BLaER1 treated with 17β-estradiol and CSF1 and Interleukin-3, amounts not matched to agents 10 nM and 100 nM (cell line): Measurements from ENCODE around the gene LDB2.

ENCODE experiments used
- H3K27ac ChIP-seq, 11 experiments: shearing (Covaris generic); formaldehyde crosslinking; 2 replicates each; pipeline ENCODE4 v1.8.1; 2022
- H3K27me3 ChIP-seq, 11 experiments: shearing (Covaris generic); formaldehyde crosslinking; 2 replicates each; pipeline ENCODE4 v1.8.1; 2022
- H3K36me3 ChIP-seq, 11 experiments: shearing (Covaris generic); formaldehyde crosslinking; 2 replicates each; pipeline ENCODE4 v1.8.1; 2022
- H3K4me1 ChIP-seq, 10 experiments: shearing (Covaris generic); formaldehyde crosslinking; 2 replicates each; pipeline ENCODE4 v1.8.1; 2022
- H3K4me2 ChIP-seq, 11 experiments: shearing (Covaris generic); formaldehyde crosslinking; 2 replicates each; pipeline ENCODE4 v1.8.1; 2022
- H3K4me3 ChIP-seq, 10 experiments: shearing (Covaris generic); formaldehyde crosslinking; 2 replicates each; pipeline ENCODE4 v1.8.1; 2022
- H3K9ac ChIP-seq, 11 experiments: shearing (Covaris generic); formaldehyde crosslinking; 2 replicates each; pipeline ENCODE4 v1.8.1; 2022
- H3K9me3 ChIP-seq, 11 experiments: shearing (Covaris generic); formaldehyde crosslinking; replicated peaks in 1 of 11; 2 replicates each; pipeline ENCODE4 v1.8.1; 2022
- H4K20me1 ChIP-seq, 11 experiments: shearing (Covaris generic); formaldehyde crosslinking; 2 replicates each; pipeline ENCODE4 v1.8.1; 2022
- Cebpa-rat ChIP-seq, 11 experiments: shearing (Covaris generic); IDR thresholded peaks; 2 replicates each; pipeline ENCODE4 v1.8.1; 2022

LDB2 gene

GRCh38 chr4:16693641-16694040, 204.8 kb downstream of the LDB2 start:
- no peaks in the 10 kb centered on the region for H3K4me1 ChIP-seq
- H3K9me3 ChIP-seq: 0 out of 22 replicates have a peak, but pooled peaks cover 0 to 4% (median 0%) of the 10 kb centered on the region in 11 experiments
- no peak for TF ChIP-seq Cebpa-rat (IDR thresholded peaks at IDR 0.05)
- H3K27ac ChIP-seq: no peak overlapping the region
- H3K9ac ChIP-seq: no peak overlapping the region
- H4K20me1 ChIP-seq: no peaks in the 10 kb centered on the region
- H3K4me2 ChIP-seq: no peak overlapping the region
- H3K36me3 ChIP-seq: no peaks in the 10 kb centered on the region
- no peaks in the 10 kb centered on the region for H3K27me3 ChIP-seq
- H3K4me3 ChIP-seq: no peak overlapping the region

GRCh38 chr4:16692961-16693506, 205.4 kb downstream of the LDB2 start:
- H3K27ac ChIP-seq: no peak overlapping the region
- H3K36me3 ChIP-seq: no peaks in the 10 kb centered on the region
- no peak for TF ChIP-seq Cebpa-rat (IDR thresholded peaks at IDR 0.05)
- no peak overlapping the region for H3K9ac ChIP-seq
- no peaks in the 10 kb centered on the region for H3K27me3 ChIP-seq
- no peaks in the 10 kb centered on the region for H3K4me1 ChIP-seq
- H4K20me1 ChIP-seq: no peaks in the 10 kb centered on the region
- H3K9me3 ChIP-seq: 0 out of 22 replicates have a peak, but pooled peaks cover 0 to 4% (median 0%) of the 10 kb centered on the region in 11 experiments
- H3K4me2 ChIP-seq: no peak overlapping the region
- H3K4me3 ChIP-seq: no peak overlapping the region

- H3K36me3 ChIP-seq: no peaks in the 10 kb centered on the region
- no peak overlapping the region for H3K4me2 ChIP-seq
- no peak for TF ChIP-seq Cebpa-rat (IDR thresholded peaks at IDR 0.05)
- H3K4me1 ChIP-seq: no peaks in the 10 kb centered on the region
- H3K27ac ChIP-seq: no peak overlapping the region
- H3K9me3 ChIP-seq: 0 out of 22 replicates have a peak, but pooled peaks cover 0 to 4% (median 0%) of the 10 kb centered on the region in 11 experiments
- H3K27me3 ChIP-seq: no peaks in the 10 kb centered on the region
- no peaks in the 10 kb centered on the region for H4K20me1 ChIP-seq
- H3K9ac ChIP-seq: no peak overlapping the region
- H3K4me3 ChIP-seq: no peak overlapping the region
Observed at GRCh38 chr4:16692524-16692923, 205.9 kb downstream of the LDB2 start.

GRCh38 chr4:16692046-16692445, 206.4 kb downstream of the LDB2 start:
- Histone ChIP-seq H3K4me1 (no peaks in the 10 kb centered on the region), H4K20me1 (no peaks in the 10 kb centered on the region), H3K4me3 (no peak overlapping the region), H3K9ac (no peak overlapping the region), H3K27ac (no peak overlapping the region), H3K36me3 (no peaks in the 10 kb centered on the region), H3K27me3 (no peaks in the 10 kb centered on the region), H3K9me3 (0 out of 22 replicates have a peak, but pooled peaks cover 0 to 4% (median 0%) of the 10 kb centered on the region in 11 experiments), H3K4me2 (no peak overlapping the region)
- TF ChIP-seq Cebpa-rat (IDR thresholded peaks at IDR 0.05): no peak

GRCh38 chr4:16691450-16691849, 207.0 kb downstream of the LDB2 start:
- H3K27ac ChIP-seq: no peak overlapping the region
- no peaks in the 10 kb centered on the region for H3K4me1 ChIP-seq
- H3K4me3 ChIP-seq: no peak overlapping the region
- no peaks in the 10 kb centered on the region for H4K20me1 ChIP-seq
- no peak overlapping the region for H3K4me2 ChIP-seq
- H3K27me3 ChIP-seq: no peaks in the 10 kb centered on the region
- no peak overlapping the region for H3K9ac ChIP-seq
- no peak for TF ChIP-seq Cebpa-rat (IDR thresholded peaks at IDR 0.05)
- no peaks in the 10 kb centered on the region for H3K36me3 ChIP-seq
- 0 out of 22 replicates have a peak, but pooled peaks cover 0 to 4% (median 0%) of the 10 kb centered on the region in 11 experiments for H3K9me3 ChIP-seq

- H3K9ac ChIP-seq: no peak overlapping the region
- no peak overlapping the region for H3K4me3 ChIP-seq
- TF ChIP-seq Cebpa-rat (IDR thresholded peaks at IDR 0.05): no peak
- no peaks in the 10 kb centered on the region for H3K27me3 ChIP-seq
- H3K36me3 ChIP-seq: no peaks in the 10 kb centered on the region
- H3K4me1 ChIP-seq: peaks cover 0 to 9% (median 0%) of the 10 kb centered on the region in 10 experiments; a peak in 7 of 20 replicates
- no peak overlapping the region for H3K4me2 ChIP-seq
- H3K27ac ChIP-seq: no peak overlapping the region
- 0 out of 22 replicates have a peak, but pooled peaks cover 0 to 4% (median 0%) of the 10 kb centered on the region in 11 experiments for H3K9me3 ChIP-seq
- H4K20me1 ChIP-seq: no peaks in the 10 kb centered on the region
Observed at GRCh38 chr4:16687845-16688244, 210.6 kb downstream of the LDB2 start.

GRCh38 chr4:16687011-16687410, 211.4 kb downstream of the LDB2 start:
- H3K27me3 ChIP-seq: no peaks in the 10 kb centered on the region
- no peaks in the 10 kb centered on the region for H4K20me1 ChIP-seq
- no peak overlapping the region for H3K27ac ChIP-seq
- peaks cover 0 to 9% (median 0%) of the 10 kb centered on the region in 10 experiments; a peak in 7 of 20 replicates for H3K4me1 ChIP-seq
- H3K9ac ChIP-seq: no peak overlapping the region
- no peak overlapping the region for H3K4me3 ChIP-seq
- no peak for TF ChIP-seq Cebpa-rat (IDR thresholded peaks at IDR 0.05)
- H3K36me3 ChIP-seq: no peaks in the 10 kb centered on the region
- H3K4me2 ChIP-seq: no peak overlapping the region
- H3K9me3 ChIP-seq: 0 out of 22 replicates have a peak, but pooled peaks cover 0 to 4% (median 0%) of the 10 kb centered on the region in 11 experiments

- Histone ChIP-seq H4K20me1 (no peaks in the 10 kb centered on the region), H3K9ac (no peak overlapping the region), H3K4me2 (no peak overlapping the region), H3K36me3 (no peaks in the 10 kb centered on the region), H3K4me1 (peaks cover 0 to 9% (median 0%) of the 10 kb centered on the region in 10 experiments; a peak in 7 of 20 replicates), H3K27me3 (no peaks in the 10 kb centered on the region), H3K27ac (no peak overlapping the region), H3K4me3 (no peak overlapping the region), H3K9me3 (0 out of 22 replicates have a peak, but pooled peaks cover 0 to 4% (median 0%) of the 10 kb centered on the region in 11 experiments)
- no peak for TF ChIP-seq Cebpa-rat (IDR thresholded peaks at IDR 0.05)
Observed at GRCh38 chr4:16686195-16686594, 212.2 kb downstream of the LDB2 start.

GRCh38 chr4:16685536-16685935, 212.9 kb downstream of the LDB2 start:
- Histone ChIP-seq H4K20me1 (no peaks in the 10 kb centered on the region), H3K27ac (no peak overlapping the region), H3K27me3 (no peaks in the 10 kb centered on the region), H3K9ac (no peak overlapping the region), H3K9me3 (0 out of 22 replicates have a peak, but pooled peaks cover 0 to 4% (median 0%) of the 10 kb centered on the region in 11 experiments), H3K4me2 (peak overlapping the region in 5 of 11 experiments; percentile 12 to 53 (median 22); a peak in 7 of 22 replicates), H3K4me3 (no peak overlapping the region), H3K4me1 (peaks cover 0 to 9% (median 0%) of the 10 kb centered on the region in 10 experiments; a peak in 7 of 20 replicates), H3K36me3 (no peaks in the 10 kb centered on the region)
- TF ChIP-seq Cebpa-rat (IDR thresholded peaks at IDR 0.05): no peak

- Histone ChIP-seq H3K36me3 (no peaks in the 10 kb centered on the region), H4K20me1 (no peaks in the 10 kb centered on the region), H3K4me1 (peaks cover 0 to 9% (median 0%) of the 10 kb centered on the region in 10 experiments; a peak in 7 of 20 replicates), H3K4me2 (peak overlapping the region in 6 of 11 experiments; percentile 12 to 53 (median 33); a peak in 10 of 22 replicates), H3K9me3 (0 out of 22 replicates have a peak, but pooled peaks cover 0 to 4% (median 0%) of the 10 kb centered on the region in 11 experiments), H3K9ac (no peak overlapping the region), H3K4me3 (no peak overlapping the region), H3K27ac (no peak overlapping the region), H3K27me3 (no peaks in the 10 kb centered on the region)
- TF ChIP-seq Cebpa-rat (IDR thresholded peaks at IDR 0.05): no peak
Observed at GRCh38 chr4:16684935-16685334, 213.5 kb downstream of the LDB2 start.
